Gastroesophageal sphincter (tissue), 4 donors: ENCODE results near the gene UBE2C. TPM values are rescaled to one million over a fixed set of nuclear protein-coding genes. Genes with fewer than 3 reads are reported as not detected.

Experiments
- ATAC-seq: fragments of 150-250 bp; one replicate; pipeline ENCODE4 v1.9.1; 2016; ENCODE audit warnings: mild to moderate bottlenecking, moderate library complexity
- H3K27ac ChIP-seq, 4 donors: fragments of 200-600 bp; sonication (generic) in 3 of 4; 1 replicate in 3 of 4; 2 replicates in 1 of 4; pipeline ENCODE4 v1.5.1; 2016 to 2019
- H3K27me3 ChIP-seq: fragments of 200-600 bp; sonication (generic); one replicate; pipeline ENCODE4 v1.5.1; 2019
- H3K36me3 ChIP-seq, 2 donors: fragments of 200-600 bp; sonication (generic); one replicate each; pipeline ENCODE4 v1.5.1; 2019; ENCODE audit warnings: control low read depth in 1 of 2
- H3K4me1 ChIP-seq, 3 donors: fragments of 200-600 bp; sonication (generic); 1 replicate in 2 of 3; 2 replicates in 1 of 3; pipeline ENCODE4 v1.5.1; 2016 to 2019; ENCODE audit warnings: control low read depth in 2 of 3
- H3K4me3 ChIP-seq, 2 donors: fragments of 200-600 bp; sonication (generic); one replicate each; pipeline ENCODE4 v1.5.1; 2019; ENCODE audit warnings: mild to moderate bottlenecking in 1 of 2, moderate library complexity in 1 of 2
- H3K9me3 ChIP-seq, 3 donors: fragments of 200-600 bp; sonication (generic); one replicate each; pipeline ENCODE4 v1.5.1; 2017 to 2019; ENCODE audit warnings: control low read depth in 2 of 3
- CTCF ChIP-seq, 4 experiments: fragments of 200-600 bp in 2 of 4; fragments of 450-650 bp in 2 of 4; sonication (generic) in 1 of 4; IDR thresholded peaks; one replicate each; pipeline ENCODE4 v1.5.1; 2017 to 2019; ENCODE audit warnings: antibody characterized with exemption in 4 of 4, mild to moderate bottlenecking in 2 of 4, moderate library complexity in 2 of 4
- EP300 ChIP-seq: sonication (generic); formaldehyde crosslinking; IDR thresholded peaks from one replicate; pipeline ENCODE4 v1.6.1; 2017; ENCODE audit warnings: antibody characterized with exemption, mild to moderate bottlenecking
- POLR2A ChIP-seq, 2 donors: fragments of 450-650 bp; IDR thresholded peaks; one replicate each; pipeline ENCODE4 v1.6.1; 2017; ENCODE audit warnings: antibody characterized with exemption in 2 of 2, mild to moderate bottlenecking in 2 of 2, moderate library complexity in 1 of 2
- POLR2AphosphoS5 ChIP-seq: sonication (generic); formaldehyde crosslinking; IDR thresholded peaks from one replicate; pipeline ENCODE4 v1.6.1; 2017; ENCODE audit warnings: antibody characterized with exemption
- WGBS, 2 donors: methylation state at CpG; one replicate each; pipeline ENCODE4 v1.1.5; 2018; ENCODE audit warnings: low coverage in 1 of 2; 5-methylcytosine and 5-hydroxymethylcytosine counted together
- small RNA-seq, 4 donors: library from RNA; depleted of rRNA; stranded (forward); fragments of <200 nt; gene quantifications; one replicate each; pipeline ENCODE3, GENCODE V24; 2016
- total RNA-seq, 4 donors: library from RNA; depleted of rRNA; stranded (reverse); fragments of >200 nt; gene quantifications; one replicate each; pipeline ENCODE4 v1.1.0, GENCODE V29; 2016

Gene UBE2C
- total RNA-seq, 4 donors from 2014 or later: 0.72 TPM; not detected in 3

- no peak overlapping the region for H3K27ac ChIP-seq
- H3K27me3 ChIP-seq: no peaks in the 10 kb centered on the region
- H3K4me1 ChIP-seq: peaks cover 0 to 17% (median 4%) of the 10 kb centered on the region in 3 donors
- no peak for TF ChIP-seq CTCF (IDR thresholded peaks at IDR 0.05)
- no peak for TF ChIP-seq POLR2A (IDR thresholded peaks at IDR 0.05)
- TF ChIP-seq POLR2AphosphoS5: no peak
- no peak for TF ChIP-seq EP300
- WGBS, 2 donors: 84 to 91% methylated on average over 5 to 7 of the region's 7 CpGs
- no peak for ATAC-seq
- no peak overlapping the region for H3K4me3 ChIP-seq
- H3K36me3 ChIP-seq: no peaks in the 10 kb centered on the region
- no peaks in the 10 kb centered on the region for H3K9me3 ChIP-seq
These were observed 49.0 kb downstream of the UBE2C start for GRCh38 chr20:45861221-45862075.

GRCh38 chr20:45863543-45864470, 51.4 kb downstream of the UBE2C start:
- no peak overlapping the region for H3K4me3 ChIP-seq
- no peak for TF ChIP-seq EP300
- no peak for TF ChIP-seq POLR2AphosphoS5
- TF ChIP-seq POLR2A (IDR thresholded peaks at IDR 0.05): no peak
- TF ChIP-seq CTCF (IDR thresholded peaks at IDR 0.05): no peak
- H3K9me3 ChIP-seq: no peaks in the 10 kb centered on the region
- WGBS, 2 donors: 81 to 90% methylated on average over 6 to 7 of the region's 7 CpGs
- no peaks in the 10 kb centered on the region for H3K27me3 ChIP-seq
- H3K4me1 ChIP-seq: peaks cover 0 to 15% (median 0%) of the 10 kb centered on the region in 3 donors
- no peaks in the 10 kb centered on the region for H3K36me3 ChIP-seq
- no peak for ATAC-seq
- no peak overlapping the region for H3K27ac ChIP-seq

- Histone ChIP-seq H3K4me3 (no peak overlapping the region), H3K27ac (no peak overlapping the region), H3K4me1 (peaks cover 0 to 15% (median 0%) of the 10 kb centered on the region in 3 donors), H3K9me3 (no peaks in the 10 kb centered on the region), H3K36me3 (no peaks in the 10 kb centered on the region), H3K27me3 (no peaks in the 10 kb centered on the region)
- no peak for ATAC-seq
- TF ChIP-seq EP300: no peak
- TF ChIP-seq POLR2A (IDR thresholded peaks at IDR 0.05): no peak
- no peak for TF ChIP-seq POLR2AphosphoS5
- TF ChIP-seq CTCF (IDR thresholded peaks at IDR 0.05): no peak
- 96 to 100% methylated on average over 4 of the region's 5 CpGs for WGBS, 2 donors
These were observed 54.0 kb downstream of the UBE2C start for GRCh38 chr20:45866454-45866853.

Small RNA genes within 50 kb of the gene (small RNA-seq; reads per million reads assigned to genes)
- gene RNU6ATAC38P: 0 reads per million in 4 donors

Other genes with a start within 250 kb of the UBE2C start
- not detected for gene WFDC8, start 233.4 kb upstream of the UBE2C start, total RNA-seq
- gene WFDC10A, start 182.9 kb upstream of the UBE2C start, total RNA-seq: not detected
- not detected for gene WFDC9, start 181.4 kb upstream of the UBE2C start, total RNA-seq
- gene WFDC11, start 142.4 kb upstream of the UBE2C start, total RNA-seq: not detected
- not detected for gene WFDC13, start 110.6 kb upstream of the UBE2C start, total RNA-seq
- not detected for gene WFDC10B, start 107.6 kb upstream of the UBE2C start, total RNA-seq
- gene SPINT4, start 90.3 kb upstream of the UBE2C start, total RNA-seq: not detected
- gene WFDC3, start 20.8 kb upstream of the UBE2C start, total RNA-seq: 1 to 10 TPM in 1 of 4 donors, not detected in 3; 2.3 TPM
- 10 to 100 TPM; 21.8 to 33.3 (median 27.8) TPM for gene DNTTIP1, start 20.7 kb upstream of the UBE2C start, total RNA-seq
- gene TNNC2, start 14.7 kb downstream of the UBE2C start, total RNA-seq: 1 to 10 TPM in 3 of 4 donors, not detected in 1; 1.0 to 6.3 (median 1.3) TPM
- 10 to 100 TPM; 45.9 to 76.3 (median 59.7) TPM for gene SNX21, start 21.2 kb downstream of the UBE2C start, total RNA-seq
- gene ACOT8, start 44.7 kb downstream of the UBE2C start, total RNA-seq: 10 to 100 TPM; 27.2 to 49.8 (median 29.9) TPM
- 1 to 10 TPM; 2.8 to 5.0 (median 4.4) TPM for gene ZSWIM3, start 45.0 kb downstream of the UBE2C start, total RNA-seq
- 10 to 100 TPM in 1 of 4 donors, 1 to 10 TPM in 3; 6.6 to 11.9 (median 9.1) TPM for gene ZSWIM1, start 68.6 kb downstream of the UBE2C start, total RNA-seq
- 1 to 10 TPM in 3 of 4 donors, not detected in 1; 4.2 to 7.9 (median 5.1) TPM for gene SPATA25, start 75.0 kb downstream of the UBE2C start, total RNA-seq
- gene NEURL2, start 78.6 kb downstream of the UBE2C start, total RNA-seq: 10 to 100 TPM in 3 of 4 donors, 1 to 10 TPM in 1; 2.2 to 26.4 (median 17.0) TPM
- gene CTSA, start 78.7 kb downstream of the UBE2C start, total RNA-seq: 10 to 100 TPM; 36.4 to 73.0 (median 56.6) TPM
- gene PLTP, start 99.5 kb downstream of the UBE2C start, total RNA-seq: 100 to 1,000 TPM in 3 of 4 donors, 10 to 100 TPM in 1; 45.6 to 456 (median 177) TPM
- gene PCIF1, start 122.0 kb downstream of the UBE2C start, total RNA-seq: 10 to 100 TPM; 21.5 to 45.3 (median 39.2) TPM
- gene ZNF335, start 159.6 kb downstream of the UBE2C start, total RNA-seq: 10 to 100 TPM in 3 of 4 donors, 1 to 10 TPM in 1; 7.5 to 17.9 (median 16.5) TPM
- 1 to 10 TPM in 2 of 4 donors, under 1 TPM in 1, not detected in 1; 0.15 to 3.9 (median 1.2) TPM for gene MMP9, start 196.3 kb downstream of the UBE2C start, total RNA-seq
- not detected for gene SLC12A5, start 216.6 kb downstream of the UBE2C start, total RNA-seq